DND-41 (cell line): ENCODE measurements around the gene VPS72.

Source experiments
- ATAC-seq: fragments of 200-7000 bp; cut with Tn5 transposase; 3 replicates; pipeline ENCODE4 v1.9.1; 2021; ENCODE audit warnings: low read depth; ENCODE audit not compliant: insufficient read depth
- DNase-seq: peaks from one replicate; pipeline ENCODE4 v3.0.0-alpha.2; 2020
- H2AFZ ChIP-seq: 2 replicates; pipeline ENCODE4 v1.6.0; 2012; ENCODE audit warnings: low read depth, low read length
- H3K27ac ChIP-seq: 2 replicates; pipeline ENCODE4 v1.5.1; 2012; ENCODE audit warnings: low read length, inconsistent platforms
- H3K27me3 ChIP-seq: fragments of 200-600 bp; sonication (generic); 2 replicates; pipeline ENCODE4 v1.6.0; 2012; ENCODE audit warnings: low read length, mild to moderate bottlenecking, inconsistent platforms; ENCODE audit not compliant: insufficient read depth, poor library complexity
- H3K36me3 ChIP-seq: 2 replicates; pipeline ENCODE4 v1.5.1; 2012; ENCODE audit warnings: low read length, inconsistent platforms; ENCODE audit not compliant: insufficient read depth
- H3K4me1 ChIP-seq: 2 replicates; pipeline ENCODE4 v1.5.1; 2012; ENCODE audit warnings: mild to moderate bottlenecking, low read length; ENCODE audit not compliant: insufficient read depth
- H3K4me2 ChIP-seq: 2 replicates; pipeline ENCODE4 v1.6.0; 2012; ENCODE audit warnings: mild to moderate bottlenecking, moderate library complexity, low read length, inconsistent platforms; ENCODE audit not compliant: insufficient read depth
- H3K4me3 ChIP-seq, 2 experiments: fragments of 200-600 bp in 1 of 2; shearing (Covaris generic) in 1 of 2; 2 replicates each; pipeline ENCODE4 v1.5.1; 2012 to 2016; ENCODE audit warnings: inconsistent platforms in 2 of 2, low read length in 2 of 2, mild to moderate bottlenecking in 2 of 2, low read depth in 1 of 2, moderate library complexity in 1 of 2
- H3K79me2 ChIP-seq: 2 replicates; pipeline ENCODE4 v1.6.0; 2012; ENCODE audit warnings: low read length, inconsistent platforms; ENCODE audit not compliant: insufficient read depth
- H3K9ac ChIP-seq: 2 replicates; pipeline ENCODE4 v1.6.0; 2012; ENCODE audit warnings: low read depth, mild to moderate bottlenecking, inconsistent platforms, low read length, moderate library complexity
- H3K9me3 ChIP-seq: 2 replicates; pipeline ENCODE4 v1.5.1; 2012; ENCODE audit warnings: low read length, moderate library complexity, mild to moderate bottlenecking, inconsistent platforms; ENCODE audit not compliant: insufficient read depth, severe bottlenecking
- H4K20me1 ChIP-seq: 2 replicates; pipeline ENCODE4 v1.6.0; 2012; ENCODE audit warnings: low read length; ENCODE audit not compliant: insufficient read depth
- EZH2 ChIP-seq: IDR thresholded peaks from 3 replicates; pipeline ENCODE4 v1.6.1; 2012; ENCODE audit warnings: borderline replicate concordance, low read depth, mild to moderate bottlenecking, moderate library complexity, low read length, inconsistent platforms; ENCODE audit not compliant: severe bottlenecking
- TF ChIP-seq, protein P1 (sequence below): IDR thresholded peaks from 2 replicates; pipeline ENCODE4 v1.5.1; 2012; ENCODE audit warnings: borderline replicate concordance, low read length, moderate library complexity, mild to moderate bottlenecking; ENCODE audit not compliant: poor library complexity, severe bottlenecking; ENCODE audit errors: extremely low read depth

VPS72 gene

DNA sequence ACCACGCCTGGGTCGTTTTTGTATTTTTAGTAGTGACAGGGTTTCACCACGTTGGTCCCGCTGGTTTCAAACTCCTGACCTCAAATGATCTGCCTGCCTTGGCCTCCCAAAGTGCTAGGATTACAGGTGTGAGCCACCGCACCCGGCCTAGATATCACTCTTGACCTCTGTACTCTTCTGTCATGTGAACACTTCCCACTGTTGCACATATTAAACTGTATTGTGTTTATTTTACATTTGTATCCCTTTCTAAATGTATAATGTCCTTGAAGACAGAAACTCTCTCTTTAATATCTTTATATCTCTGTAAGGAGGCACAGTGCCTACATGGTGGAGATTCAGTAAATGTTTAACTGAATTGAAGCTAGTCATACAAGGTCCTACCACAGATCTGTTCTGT lies 45.2 kb upstream of the VPS72 start:
- no peaks in the 10 kb centered on the region for H3K27me3 ChIP-seq
- H3K27ac ChIP-seq: no peak overlapping the region
- H4K20me1 ChIP-seq: no peaks in the 10 kb centered on the region
- H3K9ac ChIP-seq: no peak overlapping the region
- no peaks in the 10 kb centered on the region for H3K79me2 ChIP-seq
- no peaks in the 10 kb centered on the region for H3K4me1 ChIP-seq
- TF ChIP-seq, protein P1, sequence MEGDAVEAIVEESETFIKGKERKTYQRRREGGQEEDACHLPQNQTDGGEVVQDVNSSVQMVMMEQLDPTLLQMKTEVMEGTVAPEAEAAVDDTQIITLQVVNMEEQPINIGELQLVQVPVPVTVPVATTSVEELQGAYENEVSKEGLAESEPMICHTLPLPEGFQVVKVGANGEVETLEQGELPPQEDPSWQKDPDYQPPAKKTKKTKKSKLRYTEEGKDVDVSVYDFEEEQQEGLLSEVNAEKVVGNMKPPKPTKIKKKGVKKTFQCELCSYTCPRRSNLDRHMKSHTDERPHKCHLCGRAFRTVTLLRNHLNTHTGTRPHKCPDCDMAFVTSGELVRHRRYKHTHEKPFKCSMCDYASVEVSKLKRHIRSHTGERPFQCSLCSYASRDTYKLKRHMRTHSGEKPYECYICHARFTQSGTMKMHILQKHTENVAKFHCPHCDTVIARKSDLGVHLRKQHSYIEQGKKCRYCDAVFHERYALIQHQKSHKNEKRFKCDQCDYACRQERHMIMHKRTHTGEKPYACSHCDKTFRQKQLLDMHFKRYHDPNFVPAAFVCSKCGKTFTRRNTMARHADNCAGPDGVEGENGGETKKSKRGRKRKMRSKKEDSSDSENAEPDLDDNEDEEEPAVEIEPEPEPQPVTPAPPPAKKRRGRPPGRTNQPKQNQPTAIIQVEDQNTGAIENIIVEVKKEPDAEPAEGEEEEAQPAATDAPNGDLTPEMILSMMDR: no peak
- peaks cover 97% of the 10 kb centered on the region for H3K36me3 ChIP-seq
- no peak for DNase-seq
- H3K4me3 ChIP-seq: no peak overlapping the region
- H3K9me3 ChIP-seq: no peaks in the 10 kb centered on the region
- ATAC-seq: no peak
- no peak overlapping the region for H3K4me2 ChIP-seq
- H2AFZ ChIP-seq: no peak overlapping the region

DNA sequence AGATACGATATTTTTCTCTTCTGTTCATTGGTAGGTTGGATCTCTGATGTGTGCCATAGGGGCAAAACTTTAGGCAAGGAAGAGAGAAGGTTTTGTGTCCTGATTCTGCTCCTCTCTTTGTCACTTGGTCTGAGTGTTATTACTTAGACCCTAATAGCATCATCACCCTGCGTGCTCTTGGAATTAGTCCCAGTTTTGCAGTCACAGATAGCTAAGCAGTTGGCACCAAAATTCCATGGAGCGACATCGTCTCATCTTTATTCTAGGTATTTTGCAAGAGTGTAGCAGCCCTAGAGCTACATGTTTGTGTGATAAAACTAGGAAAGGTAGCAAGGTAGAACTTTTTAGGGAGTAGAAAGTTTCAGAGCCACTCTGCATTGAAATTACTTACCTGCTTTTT lies 32.1 kb upstream of the VPS72 start:
- Histone ChIP-seq H3K4me2 (no peak overlapping the region), H4K20me1 (peaks cover 31% of the 10 kb centered on the region; the same call in 1 of the 2 replicates), H3K27ac (no peak overlapping the region), H3K79me2 (peaks cover 80% of the 10 kb centered on the region), H2AFZ (no peak overlapping the region), H3K27me3 (no peaks in the 10 kb centered on the region), H3K36me3 (peaks cover 55% of the 10 kb centered on the region), H3K4me3 (no peak overlapping the region), H3K9me3 (no peaks in the 10 kb centered on the region), H3K4me1 (no peaks in the 10 kb centered on the region), H3K9ac (no peak overlapping the region)
- TF ChIP-seq, protein P1: no peak
- TF ChIP-seq EZH2: no peak
- ATAC-seq: no peak
- no peak for DNase-seq

DNA sequence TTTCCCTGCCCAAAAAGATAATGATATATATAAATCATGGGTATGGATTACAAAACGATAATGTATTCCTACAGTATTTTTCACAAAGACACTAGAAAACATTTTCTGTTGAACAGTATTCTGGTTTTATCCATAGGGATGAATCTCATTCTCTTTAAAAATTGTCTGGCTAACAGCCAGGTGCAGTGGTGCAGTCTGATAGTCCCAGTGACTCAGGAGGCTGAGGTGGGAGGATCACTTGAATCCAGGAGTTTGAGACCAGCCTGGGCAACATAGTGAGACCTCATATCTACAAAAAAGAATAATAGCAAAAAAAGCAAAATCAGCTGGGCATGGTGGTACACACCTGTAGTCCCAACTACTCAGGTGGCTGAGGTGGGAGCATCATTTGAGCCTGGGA lies 31.6 kb upstream of the VPS72 start:
- TF ChIP-seq, protein P1: no peak
- TF ChIP-seq EZH2: no peak
- Histone ChIP-seq H3K79me2 (peaks cover 83% of the 10 kb centered on the region), H4K20me1 (peaks cover 35% of the 10 kb centered on the region; the same call in 1 of the 2 replicates), H3K27me3 (no peaks in the 10 kb centered on the region), H3K4me2 (no peak overlapping the region), H3K9ac (no peak overlapping the region), H3K4me1 (no peaks in the 10 kb centered on the region), H3K4me3 (no peak overlapping the region), H2AFZ (no peak overlapping the region), H3K36me3 (peaks cover 50% of the 10 kb centered on the region), H3K9me3 (no peaks in the 10 kb centered on the region), H3K27ac (no peak overlapping the region)
- DNase-seq: no peak
- no peak for ATAC-seq

DNA sequence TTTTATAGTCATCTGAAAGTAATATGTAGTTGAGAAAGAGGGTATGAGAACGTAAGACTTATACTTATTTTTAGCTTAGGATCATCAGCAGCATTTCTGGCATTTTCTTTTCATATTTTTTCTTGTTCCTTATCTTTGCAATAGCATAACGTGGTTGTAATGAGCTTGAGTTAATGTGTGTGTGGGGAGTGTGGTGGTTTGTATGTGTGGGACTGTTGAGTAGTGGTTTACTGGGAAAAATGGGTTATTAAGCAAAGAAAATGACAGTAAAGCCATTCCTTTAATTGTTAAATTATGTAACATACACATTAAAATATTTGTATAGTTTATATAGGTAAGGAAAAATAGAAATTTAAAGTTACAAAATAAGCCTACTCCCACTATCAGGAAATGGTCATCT lies 23.6 kb upstream of the VPS72 start:
- Histone ChIP-seq H3K4me3 (no peak overlapping the region), H3K36me3 (peaks cover 50% of the 10 kb centered on the region), H3K27me3 (no peaks in the 10 kb centered on the region), H3K9me3 (no peaks in the 10 kb centered on the region), H2AFZ (no peak overlapping the region), H3K9ac (no peak overlapping the region), H3K4me2 (no peak overlapping the region; the same call in 1 of the 2 replicates), H3K79me2 (peaks cover 96% of the 10 kb centered on the region), H3K27ac (no peak overlapping the region), H4K20me1 (peaks cover 38% of the 10 kb centered on the region), H3K4me1 (peaks cover 22% of the 10 kb centered on the region)
- no peak for TF ChIP-seq EZH2
- TF ChIP-seq, protein P1: no peak
- DNase-seq (no peak), ATAC-seq (no peak)
